Mesendoderm (in vitro differentiated cells): ENCODE measurements around the gene KCNN2.

Experiments used
- DNase-seq: peaks from one replicate; pipeline ENCODE4 v3.0.0; 2013
- H2AK5ac ChIP-seq: 2 replicates; pipeline ENCODE4 v1.6.1; 2013; ENCODE audit warnings: low read length, inconsistent platforms
- H2BK120ac ChIP-seq: 2 replicates; pipeline ENCODE4 v1.6.1; 2013; ENCODE audit warnings: low read depth, mild to moderate bottlenecking, low read length, moderate library complexity, mixed read lengths
- H2BK15ac ChIP-seq: replicated peaks from 2 replicates; pipeline ENCODE4 v1.6.1; 2013; ENCODE audit warnings: low read depth, mild to moderate bottlenecking, moderate library complexity
- H2BK5ac ChIP-seq: 2 replicates; pipeline ENCODE4 v1.6.1; 2013; ENCODE audit warnings: low read length, inconsistent platforms
- H3K18ac ChIP-seq: 2 replicates; pipeline ENCODE4 v1.6.1; 2013; ENCODE audit warnings: mild to moderate bottlenecking, low read length, mixed read lengths
- H3K23ac ChIP-seq: one replicate; pipeline ENCODE4 v1.6.1; 2013; ENCODE audit warnings: low read length
- H3K27ac ChIP-seq: 2 replicates; pipeline ENCODE4 v1.5.1; 2013; ENCODE audit warnings: low read depth, mild to moderate bottlenecking, inconsistent platforms, low read length, moderate library complexity
- H3K27me3 ChIP-seq: 2 replicates; pipeline ENCODE4 v1.6.1; 2013; ENCODE audit warnings: low read length, control low read depth, mild to moderate bottlenecking, inconsistent platforms; ENCODE audit not compliant: insufficient read depth, poor library complexity
- H3K36me3 ChIP-seq: 2 replicates; pipeline ENCODE4 v1.6.1; 2013; ENCODE audit warnings: low read length, inconsistent platforms; ENCODE audit not compliant: control insufficient read depth, insufficient read depth
- H3K4ac ChIP-seq: one replicate; pipeline ENCODE4 v1.6.1; 2013; ENCODE audit warnings: low read depth, mild to moderate bottlenecking, low read length, moderate library complexity
- H3K4me1 ChIP-seq: 2 replicates; pipeline ENCODE4 v1.6.1; 2013; ENCODE audit warnings: low read depth, low read length, inconsistent platforms; ENCODE audit not compliant: control insufficient read depth
- H3K4me2 ChIP-seq: 2 replicates; pipeline ENCODE4 v1.6.1; 2013; ENCODE audit warnings: low read length
- H3K4me3 ChIP-seq: 2 replicates; pipeline ENCODE4 v1.5.1; 2013; ENCODE audit warnings: mild to moderate bottlenecking, low read length
- H3K56ac ChIP-seq: one replicate; pipeline ENCODE4 v1.6.1; 2013; ENCODE audit warnings: low read length
- H3K79me1 ChIP-seq: 2 replicates; pipeline ENCODE4 v1.6.1; 2013; ENCODE audit warnings: low read length, inconsistent platforms
- H3K79me2 ChIP-seq: 2 replicates; pipeline ENCODE4 v1.6.1; 2013; ENCODE audit warnings: mild to moderate bottlenecking, low read length; ENCODE audit not compliant: control insufficient read depth, insufficient read depth
- H3K9ac ChIP-seq: 2 replicates; pipeline ENCODE4 v1.6.1; 2013; ENCODE audit warnings: low read length, inconsistent platforms
- H4K5ac ChIP-seq: one replicate; pipeline ENCODE4 v1.6.1; 2013; ENCODE audit warnings: low read length
- H4K8ac ChIP-seq: one replicate; pipeline ENCODE4 v1.6.1; 2013; ENCODE audit warnings: low read depth, mild to moderate bottlenecking, control low read depth, low read length, moderate library complexity
- WGBS: extraction: QIAGEN DNeasy Blood & Tissue Kit; methylation state at CpG from one replicate; pipeline ENCODE4 v1.1.7; 2013; ENCODE audit warnings: low lambda C conversion rate, missing lambda C conversion rate; ENCODE audit not compliant: insufficient coverage; ENCODE audit errors: extremely low coverage; 5-methylcytosine and 5-hydroxymethylcytosine counted together

The KCNN2 gene

GRCh38 chr5:114504560-114504959, 142.7 kb downstream of the KCNN2 start:
- H3K4me2 ChIP-seq: no peak overlapping the region
- H4K8ac ChIP-seq: no peak overlapping the region
- no peak overlapping the region for H4K5ac ChIP-seq
- no peaks in the 10 kb centered on the region for H3K4me1 ChIP-seq
- no peak overlapping the region for H2AK5ac ChIP-seq
- no peak overlapping the region for H3K27ac ChIP-seq
- no peak overlapping the region for H3K4ac ChIP-seq
- H3K79me2 ChIP-seq: no peaks in the 10 kb centered on the region
- no peaks in the 10 kb centered on the region for H3K36me3 ChIP-seq
- WGBS: no CpG with 5 or more reads among the region's 9 CpGs
- no peak overlapping the region for H3K23ac ChIP-seq
- no peaks in the 10 kb centered on the region for H3K79me1 ChIP-seq
- no peak overlapping the region for H2BK15ac ChIP-seq
- H3K9ac ChIP-seq: no peak overlapping the region
- H3K18ac ChIP-seq: no peak overlapping the region
- H2BK120ac ChIP-seq: no peak overlapping the region
- no peaks in the 10 kb centered on the region for H3K27me3 ChIP-seq
- H3K4me3 ChIP-seq: no peak overlapping the region
- no peak overlapping the region for H2BK5ac ChIP-seq
- no peak overlapping the region for H3K56ac ChIP-seq
- no peak for DNase-seq

- Histone ChIP-seq H4K8ac (no peak overlapping the region), H3K36me3 (no peaks in the 10 kb centered on the region), H3K9ac (no peak overlapping the region), H3K56ac (no peak overlapping the region), H2BK15ac (no peak overlapping the region), H3K23ac (no peak overlapping the region), H4K5ac (no peak overlapping the region), H3K4me3 (no peak overlapping the region), H2BK5ac (no peak overlapping the region), H3K27me3 (no peaks in the 10 kb centered on the region), H3K4me2 (no peak overlapping the region), H3K4ac (no peak overlapping the region), H3K27ac (no peak overlapping the region), H3K79me2 (no peaks in the 10 kb centered on the region), H2BK120ac (no peak overlapping the region), H3K18ac (no peak overlapping the region), H3K79me1 (no peaks in the 10 kb centered on the region), H2AK5ac (no peak overlapping the region), H3K4me1 (no peaks in the 10 kb centered on the region)
- DNase-seq: no peak
- no CpG with 5 or more reads among the region's 1 CpG for WGBS
Observed at GRCh38 chr5:114524221-114524620, 162.4 kb downstream of the KCNN2 start.

GRCh38 chr5:114544561-114544960, 182.7 kb downstream of the KCNN2 start:
- Histone ChIP-seq H3K4me2 (no peak overlapping the region), H4K8ac (no peak overlapping the region), H3K4ac (no peak overlapping the region), H3K36me3 (no peaks in the 10 kb centered on the region), H3K18ac (no peak overlapping the region), H4K5ac (no peak overlapping the region), H2BK15ac (no peak overlapping the region), H3K27me3 (no peaks in the 10 kb centered on the region), H3K23ac (no peak overlapping the region), H2BK5ac (no peak overlapping the region), H3K56ac (no peak overlapping the region), H3K4me1 (no peaks in the 10 kb centered on the region), H3K4me3 (no peak overlapping the region), H2BK120ac (no peak overlapping the region), H2AK5ac (no peak overlapping the region), H3K27ac (no peak overlapping the region), H3K9ac (no peak overlapping the region), H3K79me2 (no peaks in the 10 kb centered on the region), H3K79me1 (no peaks in the 10 kb centered on the region)
- DNase-seq: peak; percentile 53
- WGBS: no CpG with 5 or more reads among the region's 1 CpG
